Activated CD8-positive, alpha-beta memory T cell treated with anti-CD3 and anti-CD28 coated beads, Interleukin-2, amount 50 U/mL, for 48 hours (primary cell): Measurements from ENCODE around the gene LLCFC1.

Experiments used
- DNase-seq: peaks from one replicate; pipeline ENCODE4 v3.0.0-alpha.2; 2020

The LLCFC1 gene

DNA sequence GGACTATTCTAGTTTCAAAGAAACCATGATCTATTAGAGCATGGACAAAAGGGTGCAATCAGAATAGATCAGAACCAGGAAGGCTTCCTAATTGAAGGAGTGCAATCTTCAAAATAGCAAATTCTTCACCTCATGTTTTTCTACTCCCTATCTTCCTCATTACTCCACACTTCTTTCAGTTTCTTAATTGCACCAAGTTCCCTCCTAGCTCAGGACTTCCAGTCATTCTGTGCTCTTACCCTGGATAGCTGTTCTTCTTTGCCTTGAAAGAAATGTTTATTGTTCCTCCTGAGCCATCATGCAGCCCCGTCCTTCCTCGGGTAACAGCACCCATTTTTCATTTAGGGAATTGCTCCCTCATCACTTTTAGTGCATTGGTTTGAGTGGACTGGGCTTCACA lies 28.8 kb upstream of the LLCFC1 start:
- no peak for DNase-seq

DNA sequence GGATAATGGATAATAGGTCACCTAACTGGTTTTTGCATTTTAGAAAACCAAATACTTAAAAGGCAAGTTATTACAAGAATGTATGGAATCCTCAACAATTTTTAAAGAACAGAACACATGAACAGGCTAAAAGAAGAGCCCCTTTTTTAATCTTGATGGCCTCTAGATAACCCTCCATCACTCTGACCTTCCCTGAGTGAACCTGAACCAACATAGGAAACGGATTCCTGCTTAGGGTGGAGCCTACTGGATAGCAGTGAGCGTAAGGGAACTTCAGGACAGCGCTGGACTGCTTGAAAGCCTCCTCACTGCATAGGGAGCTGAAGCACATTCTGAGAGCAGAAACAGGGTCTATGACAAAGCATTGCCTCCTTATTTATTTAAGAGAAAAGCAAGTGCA lies 26.2 kb upstream of the LLCFC1 start:
- no peak for DNase-seq

DNA sequence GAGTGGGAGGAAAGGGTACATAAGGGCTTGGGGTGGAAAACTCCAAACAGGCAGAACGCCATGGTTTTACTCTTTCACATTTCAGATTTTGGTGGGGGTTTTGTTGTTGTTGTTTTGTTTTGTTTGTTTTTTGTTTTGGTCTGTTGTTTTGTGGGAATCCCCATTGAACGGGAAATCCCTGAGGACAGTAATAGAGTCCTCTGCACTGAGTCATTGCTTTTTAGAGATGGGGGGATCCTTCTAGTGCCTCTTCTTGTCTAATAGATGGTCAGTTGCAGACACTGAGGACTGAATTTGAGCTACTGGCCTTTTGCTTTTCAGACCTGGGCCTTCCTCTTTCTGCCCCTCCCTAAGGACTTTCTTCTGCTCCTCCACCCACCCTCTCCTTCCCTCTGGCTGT lies 25.7 kb upstream of the LLCFC1 start:
- no peak for DNase-seq

DNA sequence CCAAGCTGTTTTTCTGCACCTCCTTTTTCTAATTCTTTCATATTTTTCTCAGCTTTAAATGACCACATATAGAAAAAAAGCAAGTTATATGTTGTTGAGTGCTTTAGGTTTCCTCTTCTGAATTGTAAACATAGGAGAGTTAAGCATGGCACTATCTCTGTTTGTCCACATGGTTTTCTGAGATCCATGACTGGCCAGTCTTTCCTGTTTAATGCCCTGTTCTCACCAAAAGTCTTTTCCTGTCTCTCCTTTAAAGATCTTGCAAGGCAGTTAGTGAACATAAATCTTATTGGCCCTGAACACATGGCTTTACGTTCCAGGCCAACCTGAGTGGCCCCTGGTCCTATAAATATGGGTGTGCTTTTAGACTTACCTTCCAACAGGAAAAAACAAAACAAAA lies 25.2 kb upstream of the LLCFC1 start:
- DNase-seq: no peak

DNA sequence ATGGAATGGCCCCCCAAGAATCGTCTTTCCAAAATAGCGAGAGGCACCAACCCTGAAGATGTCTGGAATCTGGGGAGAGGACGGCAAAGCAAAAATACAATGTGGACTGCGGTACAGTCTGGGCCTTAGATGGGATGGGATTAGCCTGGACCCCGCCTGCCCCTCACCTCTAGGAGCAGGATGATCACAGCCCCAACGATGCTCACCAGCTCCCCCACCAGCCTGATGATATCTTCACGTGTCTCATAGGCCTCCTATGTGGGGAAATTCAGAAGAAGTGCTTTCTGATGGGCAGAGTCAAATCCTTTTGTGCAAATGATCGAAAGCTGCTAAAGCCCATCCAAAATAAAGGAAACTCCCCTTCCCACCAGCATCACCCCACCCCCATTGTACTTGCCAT lies 24.0 kb upstream of the LLCFC1 start:
- DNase-seq: no peak

DNA sequence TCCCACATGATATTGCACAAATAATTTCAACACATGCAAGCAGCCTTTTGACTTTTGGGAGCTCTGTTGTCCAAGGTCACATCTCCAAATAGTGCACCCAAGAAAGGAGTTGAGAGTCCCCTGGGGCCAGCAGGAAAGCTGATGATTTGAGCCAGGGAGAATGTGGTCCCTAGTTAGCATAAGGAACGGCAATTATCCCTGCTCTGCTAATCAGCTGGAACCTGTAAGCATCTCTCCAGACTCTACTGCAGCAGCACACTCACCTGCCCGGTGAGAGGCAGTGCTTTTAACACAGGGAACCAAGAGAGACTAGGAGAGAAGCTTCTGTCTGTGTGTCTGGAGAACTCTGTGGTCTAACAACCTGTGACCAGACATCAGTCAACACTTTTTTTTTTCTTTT lies 22.8 kb upstream of the LLCFC1 start:
- DNase-seq: no peak

DNA sequence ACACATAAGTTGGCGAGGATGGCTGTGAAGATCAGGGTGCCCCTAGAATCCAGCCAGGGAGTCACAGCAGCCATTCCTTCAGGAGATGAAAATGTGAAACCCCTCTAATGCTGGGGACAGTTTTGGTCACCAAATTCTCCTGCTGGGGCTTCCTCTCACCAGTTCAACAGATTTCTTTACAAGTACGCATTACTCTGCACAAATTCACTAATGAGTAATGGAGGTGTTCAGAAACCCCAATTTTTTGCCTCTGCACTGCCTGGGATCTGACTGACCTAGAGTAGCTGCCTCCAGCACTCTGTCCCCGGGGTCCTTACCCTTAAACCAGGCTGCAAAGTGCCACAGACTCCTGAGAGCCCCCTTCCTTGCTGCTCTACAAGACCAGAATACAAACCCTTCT lies 21.8 kb upstream of the LLCFC1 start:
- DNase-seq: no peak

DNA sequence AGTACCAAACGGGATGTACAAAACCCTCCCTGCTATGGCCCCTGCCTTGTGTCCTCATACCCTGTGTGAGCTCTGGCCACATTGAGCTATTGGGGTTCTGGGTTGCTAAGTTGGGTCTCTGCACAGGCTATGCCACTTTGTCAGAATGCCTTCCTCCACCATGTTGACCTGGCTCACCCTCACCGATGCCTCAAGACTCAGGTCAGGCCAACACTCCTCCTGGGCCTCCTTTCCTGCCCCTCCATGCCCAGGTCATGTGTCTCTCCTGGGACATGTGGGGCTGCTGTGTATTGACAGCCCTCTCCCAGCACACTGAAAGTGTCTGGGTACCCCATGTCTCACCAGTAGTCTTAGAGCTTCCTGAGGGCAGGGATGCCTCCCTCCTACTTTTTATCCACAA lies 20.4 kb upstream of the LLCFC1 start:
- DNase-seq: peak; percentile 20

DNA sequence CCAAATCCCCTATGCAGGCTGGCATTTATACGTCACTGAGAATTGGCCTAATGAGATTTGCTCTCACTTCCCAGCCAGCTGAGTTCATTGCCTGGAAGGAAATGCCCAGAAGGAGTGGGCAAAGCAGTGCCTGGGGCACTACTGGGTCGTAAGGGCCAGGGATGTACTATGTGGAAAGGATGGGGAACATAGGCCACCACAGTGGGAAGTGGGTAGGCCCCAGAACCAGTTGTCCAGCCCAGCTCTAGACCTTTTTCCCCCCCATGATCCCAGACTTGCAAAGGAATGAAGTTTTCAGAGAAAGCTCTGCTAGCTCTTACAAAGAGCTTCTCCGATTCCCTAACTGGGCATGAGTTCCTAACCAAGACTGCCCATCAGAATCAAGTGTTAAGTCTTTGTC lies 19.6 kb upstream of the LLCFC1 start:
- no peak for DNase-seq

DNA sequence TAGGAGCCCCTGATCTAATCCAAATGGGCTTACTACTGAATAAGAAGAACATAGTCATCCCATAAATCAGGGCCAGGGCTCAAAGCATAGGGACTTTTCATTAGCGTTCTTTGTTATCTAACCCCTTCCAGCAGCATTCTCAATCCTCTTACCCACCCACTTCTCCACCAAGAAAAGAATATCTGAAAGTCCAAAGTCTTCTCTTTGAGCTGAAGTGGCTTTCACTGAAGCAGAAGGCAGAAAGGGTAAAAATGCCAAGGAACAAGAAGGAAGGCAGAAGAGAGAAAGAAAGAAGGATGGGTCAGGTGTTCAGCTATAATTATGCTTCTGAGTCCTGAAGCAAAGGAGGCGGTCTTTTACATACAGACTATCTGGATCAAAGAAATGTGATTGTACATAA lies 15.9 kb upstream of the LLCFC1 start:
- no peak for DNase-seq

DNA sequence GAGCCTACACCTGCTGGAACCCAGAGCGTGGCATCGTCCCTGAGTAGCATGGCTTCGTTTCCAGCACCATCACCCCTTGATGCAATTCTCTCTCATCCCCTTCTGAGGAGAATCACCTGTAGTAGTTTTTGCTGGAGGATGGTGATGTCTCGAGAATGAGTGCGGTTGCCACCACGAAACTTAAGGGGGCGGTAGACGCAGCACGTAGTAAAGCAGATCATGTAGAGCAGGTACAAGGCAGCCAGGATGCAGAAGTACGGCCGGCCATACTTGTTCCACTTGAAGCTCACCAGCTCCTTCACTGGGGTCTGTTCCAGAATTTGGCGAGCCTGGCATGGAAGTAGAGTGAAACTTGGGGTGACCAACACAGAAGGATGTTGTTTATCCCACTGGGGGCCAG lies 13.9 kb upstream of the LLCFC1 start:
- DNase-seq: no peak

DNA sequence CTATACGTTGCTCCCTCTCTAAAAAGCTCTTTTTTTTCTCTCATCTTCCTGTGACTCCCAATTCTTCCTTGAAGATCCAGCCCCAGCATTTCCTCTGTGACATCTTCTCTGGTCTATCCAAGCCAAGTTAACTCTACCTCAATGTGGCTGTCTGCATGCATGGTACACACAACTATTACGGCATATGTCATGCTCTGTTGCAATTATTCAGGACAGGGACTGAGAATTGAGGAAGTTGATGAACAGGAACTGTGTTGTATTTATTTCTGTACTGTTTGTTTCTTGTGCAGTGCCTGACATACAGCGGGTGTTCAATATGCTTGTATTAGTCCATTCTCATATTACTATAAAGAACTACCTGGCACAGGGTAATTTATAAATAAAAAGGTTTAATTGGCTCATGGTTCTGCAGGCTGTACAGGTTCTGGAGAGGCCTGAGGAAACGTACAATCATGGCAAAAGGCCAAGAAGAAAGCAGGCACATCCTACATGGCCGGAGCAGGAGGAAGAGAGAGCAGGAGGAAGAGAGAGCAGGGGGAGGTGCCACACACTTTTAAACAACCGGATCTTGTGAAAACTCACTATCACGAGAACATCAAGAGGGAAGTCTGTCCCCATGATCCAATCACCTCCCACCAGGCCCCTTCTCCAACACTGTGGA lies 12.1 kb upstream of the LLCFC1 start:
- DNase-seq: no peak

DNA sequence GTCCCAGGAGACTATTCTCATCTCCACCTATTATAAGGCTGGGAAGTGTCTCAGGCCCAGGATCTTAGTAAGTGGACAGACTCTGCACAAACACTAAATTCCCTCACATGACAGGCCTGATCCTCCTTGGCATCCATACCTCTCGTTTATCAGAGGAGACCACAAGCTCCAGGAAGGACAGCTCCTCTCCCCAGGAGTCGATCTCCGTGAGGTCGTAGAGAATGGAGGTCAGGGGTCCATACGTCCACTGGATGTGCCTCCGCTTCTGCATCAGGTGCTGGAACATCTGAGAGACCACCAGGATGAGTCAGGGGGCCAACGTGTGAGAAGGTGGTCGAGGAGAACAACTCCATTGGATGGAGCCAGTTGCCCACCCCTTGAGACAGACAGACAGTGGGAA lies 11.3 kb upstream of the LLCFC1 start:
- DNase-seq: no peak

DNA sequence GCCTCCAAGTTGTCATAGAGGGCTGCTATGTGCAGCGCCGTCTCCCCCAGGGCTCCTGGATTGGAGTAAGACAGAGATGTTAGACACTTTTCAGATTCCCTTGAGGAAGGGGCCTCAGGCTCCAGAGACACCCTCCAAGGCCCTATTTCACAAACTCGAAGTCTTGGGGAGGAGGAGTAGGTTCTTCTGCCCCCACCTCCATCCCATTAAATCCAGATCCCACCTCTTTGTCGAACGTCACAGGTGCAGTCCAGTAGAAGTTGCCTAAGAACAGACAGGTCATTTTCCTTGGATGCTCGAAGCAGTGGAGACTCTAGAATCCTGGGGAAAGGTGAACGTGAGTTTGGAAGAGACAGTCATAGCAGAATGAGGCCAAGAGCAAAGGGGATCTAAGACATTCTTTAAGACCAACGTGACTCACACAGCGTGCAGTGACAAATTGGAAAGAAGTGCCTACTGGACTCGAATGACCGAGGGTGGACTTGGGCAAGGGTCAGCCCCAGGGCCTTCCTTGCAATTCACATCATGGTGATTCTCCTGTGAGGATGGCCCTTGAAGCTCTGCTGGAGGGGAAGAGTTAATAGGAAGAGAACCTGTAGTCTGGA lies 9.1 kb upstream of the LLCFC1 start:
- no peak for DNase-seq

DNA sequence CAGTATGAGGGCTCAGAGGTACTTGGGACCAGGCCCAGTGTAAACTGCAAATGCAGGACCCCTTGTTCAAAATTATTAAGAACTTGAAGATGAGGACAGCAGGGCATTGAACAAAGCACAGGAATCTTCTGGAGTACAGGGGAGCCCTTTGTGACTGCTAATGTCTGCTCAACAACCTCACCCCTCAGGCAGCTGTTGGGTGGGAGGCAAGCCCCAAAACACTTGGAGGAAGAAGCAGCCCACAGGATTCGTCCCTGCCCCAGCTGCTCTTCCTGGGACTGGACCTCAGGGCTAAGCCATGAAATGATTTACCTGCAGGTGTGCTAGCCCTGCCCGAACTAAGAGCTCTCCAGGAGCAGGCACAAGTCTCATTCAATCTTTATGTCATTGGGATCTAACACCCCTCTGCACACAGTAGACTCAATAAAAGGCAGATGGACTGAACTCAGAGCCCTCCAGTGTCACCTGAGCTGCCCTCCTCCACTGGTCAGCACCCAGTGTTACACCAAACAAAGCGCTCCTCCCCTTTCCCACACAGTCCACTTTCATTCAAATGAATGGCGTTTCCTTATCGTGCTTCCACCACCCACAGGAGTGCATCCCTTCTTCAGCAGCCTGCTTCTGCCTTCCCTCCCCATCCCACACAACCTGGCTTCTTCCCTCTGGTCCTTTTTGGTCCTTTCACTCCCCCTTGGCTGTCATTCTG lies 6.7 kb upstream of the LLCFC1 start:
- DNase-seq: no peak

DNA sequence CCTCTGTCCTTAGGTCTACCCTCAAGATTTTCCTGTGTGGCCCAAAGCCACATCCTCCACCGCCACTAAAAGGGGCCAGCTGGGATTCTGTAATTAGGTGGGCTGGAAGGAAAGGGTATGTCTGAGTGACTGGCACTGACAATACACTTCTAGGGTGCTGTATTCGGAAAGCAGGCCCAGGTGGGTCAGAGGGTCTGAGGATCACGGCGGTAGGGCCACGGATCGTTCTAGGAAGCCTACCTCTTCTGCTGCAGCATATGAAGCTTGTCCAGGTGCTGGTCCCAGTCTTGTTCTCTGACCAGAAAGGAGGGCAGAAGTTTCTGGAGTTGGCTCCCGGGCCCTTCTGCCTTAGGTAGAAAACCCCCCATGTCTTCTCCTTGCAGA lies 6.2 kb upstream of the LLCFC1 start:
- no peak for DNase-seq

DNA sequence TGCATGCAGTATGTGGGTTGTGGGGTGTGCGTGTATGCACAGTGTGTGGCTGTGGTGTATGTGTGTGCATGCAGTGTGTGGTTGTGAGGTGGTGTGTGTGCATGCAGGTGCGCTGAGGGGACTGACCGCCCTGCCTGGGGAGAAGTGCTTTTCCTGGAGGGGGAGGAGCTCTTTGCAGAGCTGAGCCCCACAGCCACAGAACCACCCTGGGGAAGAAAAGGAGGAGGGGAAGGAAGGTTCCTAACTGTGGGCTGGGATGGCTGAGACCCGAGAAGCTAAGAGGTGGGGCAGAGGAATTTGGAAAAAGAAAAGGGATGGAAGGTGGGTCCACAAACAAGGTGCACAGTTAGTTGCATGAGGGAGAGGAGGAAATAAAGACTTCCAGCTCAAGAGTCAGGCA lies 5.7 kb upstream of the LLCFC1 start, which contains the start of gene TRPV5:
TSS of gene TRPV5 (minus strand) at position 123 of the 400 bp plus-strand sequence. CDS start 287 bp downstream, outside the sequence.
- no peak for DNase-seq

DNA sequence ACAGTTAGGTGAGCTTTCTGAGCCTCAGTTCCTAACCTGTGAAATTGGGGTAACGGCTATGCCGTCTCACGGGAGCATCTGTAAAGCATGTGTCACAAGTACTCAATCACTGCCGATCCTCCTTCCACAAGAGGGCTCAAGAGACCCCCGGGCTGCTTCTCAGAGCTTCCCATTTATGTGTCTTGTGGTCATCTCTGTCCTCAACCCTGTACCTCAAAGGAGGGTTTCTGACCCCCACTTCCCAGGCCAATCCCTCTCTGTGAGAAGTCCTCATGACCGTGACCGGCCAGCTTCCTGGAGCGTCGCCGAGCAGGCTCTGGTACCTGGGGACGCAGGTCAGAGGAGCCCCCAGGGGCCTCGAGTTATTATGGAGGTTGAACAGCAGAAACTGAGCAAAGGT lies 5.2 kb upstream of the LLCFC1 start:
- DNase-seq: no peak

DNA sequence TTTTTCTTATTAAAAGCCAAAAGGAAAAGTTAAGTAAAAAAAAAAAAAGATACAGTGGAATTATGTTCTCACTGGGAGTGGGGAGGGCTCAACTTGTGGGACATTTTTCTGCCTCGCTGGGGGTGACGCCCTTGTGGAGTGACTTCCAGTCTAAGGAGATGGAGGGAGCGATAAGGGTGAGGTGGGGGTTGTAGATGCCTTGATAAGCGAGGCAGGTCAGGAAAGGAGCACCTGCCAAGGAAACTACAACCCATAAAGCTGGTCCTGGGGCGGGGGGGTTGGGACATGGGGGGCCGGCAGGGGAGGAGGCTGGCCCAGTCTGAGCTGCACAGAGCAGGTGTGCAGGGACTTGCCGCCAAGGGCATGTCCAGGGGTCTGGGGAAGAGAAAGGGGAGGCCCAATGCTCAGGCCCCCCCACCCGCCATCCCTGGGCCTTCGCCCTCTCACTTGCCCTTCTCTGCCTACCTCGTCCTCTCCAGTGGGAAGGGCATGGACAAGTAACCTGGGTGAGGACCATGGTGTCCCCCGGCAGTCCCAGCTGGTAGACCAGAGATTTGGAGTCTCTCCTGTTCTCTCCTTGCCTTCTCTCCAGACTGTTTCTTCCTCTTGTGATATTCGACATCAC lies 3.2 kb upstream of the LLCFC1 start:
- no peak for DNase-seq

DNA sequence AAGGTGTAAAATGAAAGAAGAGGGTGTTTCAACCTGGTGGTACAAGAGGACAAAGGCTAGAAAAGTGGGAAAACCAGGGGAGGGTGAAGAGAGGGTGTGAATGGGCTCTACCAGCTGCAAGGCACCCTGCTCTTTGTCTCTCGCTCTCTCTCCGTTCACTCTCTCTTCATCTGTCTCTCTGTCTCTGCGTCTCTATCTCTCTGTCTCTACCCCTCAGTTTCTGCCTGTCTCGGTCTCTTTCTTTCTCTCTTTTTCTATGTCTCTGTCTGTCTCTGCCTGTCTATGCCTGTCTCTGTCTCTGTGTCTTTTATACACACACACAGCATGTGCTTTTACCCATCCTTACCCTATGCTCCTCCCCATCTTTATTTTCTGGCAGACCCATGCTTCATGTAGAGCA lies 673 bp upstream of the LLCFC1 start:
- no peak for DNase-seq

DNA sequence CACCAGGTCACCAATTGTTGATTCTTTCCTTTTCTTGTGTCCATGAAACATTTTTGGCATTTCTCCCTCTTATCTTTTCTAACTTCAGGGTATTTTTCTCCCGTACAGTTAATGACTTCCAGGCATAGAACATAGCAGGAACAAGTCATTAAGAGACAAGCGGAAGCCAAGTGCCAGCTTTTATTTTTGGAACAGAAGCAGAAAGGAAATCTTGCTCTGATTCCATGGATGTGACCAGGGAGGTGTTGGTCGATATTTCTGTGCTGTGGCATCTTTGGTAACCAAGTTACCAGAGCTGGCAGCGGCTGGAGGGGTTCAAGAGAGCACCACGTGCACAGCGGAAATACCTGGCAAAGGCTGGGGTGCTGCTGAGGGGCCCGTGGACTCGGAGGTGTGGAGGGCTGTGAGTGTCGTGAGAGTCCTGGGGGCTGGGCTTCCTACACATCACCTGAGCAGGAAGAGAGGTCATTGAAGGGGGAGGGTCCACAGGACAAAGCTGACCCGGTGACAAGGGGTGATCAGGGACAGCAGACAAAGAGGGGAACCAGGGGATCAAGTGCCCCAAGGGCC lies 1.8 kb downstream of the LLCFC1 start:
- no peak for DNase-seq

DNA sequence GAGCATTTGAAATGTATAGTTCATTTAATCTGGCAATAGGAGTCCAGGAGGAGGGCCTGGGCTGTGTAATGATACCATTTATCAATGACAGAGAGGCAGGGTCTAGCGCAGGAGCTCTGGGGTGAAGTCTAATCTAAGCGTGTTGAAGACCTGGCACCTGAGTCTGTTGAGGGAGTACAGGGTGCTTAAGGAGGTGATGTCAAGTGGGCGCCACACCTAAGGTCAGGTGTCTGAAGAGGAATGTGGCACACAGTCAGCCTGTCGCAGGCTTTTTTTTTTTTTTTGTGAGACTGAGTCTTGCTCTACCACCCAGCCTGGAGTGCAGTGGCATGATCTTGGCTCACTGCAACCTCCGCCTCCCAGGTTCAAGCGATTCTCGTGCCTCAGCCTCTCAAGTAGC lies 2.3 kb downstream of the LLCFC1 start:
- no peak for DNase-seq

DNA sequence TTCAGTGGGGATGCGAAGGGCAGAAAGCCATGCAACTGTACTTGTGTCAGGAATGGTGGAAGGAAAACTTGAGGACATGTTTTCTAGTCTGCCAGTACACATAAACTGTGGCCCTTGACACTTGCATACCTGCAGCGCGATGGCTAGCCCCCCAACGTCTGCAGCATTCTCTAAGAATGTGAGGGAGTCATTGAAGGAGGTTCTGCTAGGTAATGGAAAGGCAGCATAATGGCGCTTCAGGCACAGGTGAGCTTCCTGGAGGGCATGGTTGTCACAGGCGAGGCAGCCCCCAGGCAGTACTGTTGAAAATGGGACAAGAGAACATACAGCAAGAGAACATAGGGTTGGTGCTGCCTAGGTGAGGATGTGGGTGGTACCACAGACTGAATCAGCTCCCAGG lies 3.5 kb downstream of the LLCFC1 start:
- DNase-seq: no peak
